H1 (cell line): ENCODE results near the gene TIMM23. TPM values are rescaled to one million over a fixed set of nuclear protein-coding genes. Genes with fewer than 3 reads are reported as not detected.

Experiments used
- CTCF ChIA-PET: fragments of 300-600 bp; sonication (Branson Sonifier 250); formaldehyde crosslinking; loops from one replicate; lab custom pipeline; 2021; ENCODE audit not compliant: partially characterized antibody; lab: Charles Lee
- POLR2A ChIA-PET: fragments of 300-600 bp; sonication (Branson Sonifier 250); formaldehyde crosslinking; loops from one replicate; lab custom pipeline; 2021; ENCODE audit warnings: inconsistent platforms; ENCODE audit not compliant: partially characterized antibody; lab: Charles Lee
- DNase-seq, 2 experiments: peaks; one replicate each; pipeline versions ENCODE4 v3.0.0 to v3.0.0-alpha.2; 2010 to 2022; ENCODE audit warnings: low spot score in 2 of 2, low read depth in 1 of 2, mixed read lengths in 1 of 2
- FAIRE-seq: peaks from 2 replicates; lab custom pipeline; 2011; peaks lifted over from hg19 to GRCh38; lab: Jason Lieb, UNC
- H2AFZ ChIP-seq: 2 replicates; pipeline ENCODE4 v1.8.1; 2012; ENCODE audit warnings: low read length, inconsistent platforms
- H2AK5ac ChIP-seq: 2 replicates; pipeline ENCODE4 v1.6.1; 2013; ENCODE audit warnings: low read depth, low read length
- H2BK120ac ChIP-seq: replicated peaks from 2 replicates; pipeline ENCODE3; 2013; ENCODE audit warnings: low read depth, low read length, inconsistent platforms
- H2BK12ac ChIP-seq: 2 replicates; pipeline ENCODE4 v1.6.1; 2013; ENCODE audit warnings: low read depth, low read length
- H2BK15ac ChIP-seq: 2 replicates; pipeline ENCODE4 v1.6.1; 2013; ENCODE audit warnings: low read length
- H2BK20ac ChIP-seq: 2 replicates; pipeline ENCODE4 v1.6.1; 2013; ENCODE audit warnings: low read length
- H2BK5ac ChIP-seq: 2 replicates; pipeline ENCODE4 v1.6.1; 2013; ENCODE audit warnings: low read depth, low read length
- H3K14ac ChIP-seq: 2 replicates; pipeline ENCODE4 v1.6.1; 2013; ENCODE audit warnings: inconsistent platforms; ENCODE audit not compliant: insufficient read length
- H3K18ac ChIP-seq: 2 replicates; pipeline ENCODE4 v1.6.1; 2013; ENCODE audit warnings: low read length; ENCODE audit errors: extremely low read depth
- H3K23ac ChIP-seq: 2 replicates; pipeline ENCODE4 v1.6.1; 2013; ENCODE audit warnings: inconsistent platforms; ENCODE audit not compliant: insufficient read length
- H3K23me2 ChIP-seq: 2 replicates; pipeline ENCODE4 v1.6.1; 2013; ENCODE audit warnings: low read depth, low read length
- H3K27ac ChIP-seq: 2 replicates; pipeline ENCODE4 v1.6.1; 2011; ENCODE audit warnings: low read depth, low read length, inconsistent platforms
- H3K27me3 ChIP-seq, 4 experiments: replicated peaks in 1 of 4; 1 replicate in 1 of 4; 2 replicates in 3 of 4; pipeline versions ENCODE4 v1.6.1 to v1.8.1; 2011 to 2013; ENCODE audit warnings: low read length in 3 of 4, mild to moderate bottlenecking in 3 of 4, inconsistent platforms in 2 of 4, mixed read lengths in 2 of 4, moderate library complexity in 1 of 4; ENCODE audit not compliant: control insufficient read depth in 3 of 4, insufficient read depth in 3 of 4; ENCODE audit errors: extremely low read depth in 1 of 4
- H3K36me3 ChIP-seq, 4 experiments: 2 replicates each; pipeline versions ENCODE4 v1.6.1 to v1.8.1; 2011 to 2013; ENCODE audit warnings: mild to moderate bottlenecking in 4 of 4, low read length in 3 of 4, moderate library complexity in 2 of 4, control low read depth in 1 of 4, inconsistent platforms in 1 of 4; ENCODE audit not compliant: insufficient read depth in 4 of 4, control insufficient read depth in 2 of 4
- H3K4ac ChIP-seq: replicated peaks from 2 replicates; pipeline ENCODE3; 2013; ENCODE audit warnings: low read length, low read depth, mixed read lengths, inconsistent platforms; ENCODE audit not compliant: insufficient read length
- H3K4me1 ChIP-seq, 4 experiments: replicated peaks in 1 of 4; 1 replicate in 1 of 4; 2 replicates in 3 of 4; pipeline versions ENCODE4 v1.6.1 to v1.8.1; 2011 to 2013; ENCODE audit warnings: low read length in 3 of 4, inconsistent platforms in 2 of 4, mixed read lengths in 1 of 4; ENCODE audit not compliant: insufficient read depth in 4 of 4, control insufficient read depth in 3 of 4
- H3K4me2 ChIP-seq, 2 experiments: 2 replicates each; pipeline versions ENCODE4 v1.6.1 to v1.8.1; 2011 to 2013; ENCODE audit warnings: low read depth in 2 of 2, low read length in 2 of 2, control low read depth in 1 of 2, inconsistent platforms in 1 of 2, mild to moderate bottlenecking in 1 of 2; ENCODE audit not compliant: insufficient read depth in 1 of 2
- H3K4me3 ChIP-seq, 4 experiments: fragments of 200-600, 300-600 bp in 1 of 4; sonication (generic), shearing (Covaris generic), sonication (Bioruptor Twin) in 1 of 4; 2 replicates each; pipeline versions ENCODE4 v1.5.1 to v1.8.1; 2011 to 2016; ENCODE audit warnings: low read length in 4 of 4, low read depth in 3 of 4, control low read depth in 2 of 4, inconsistent platforms in 2 of 4, mild to moderate bottlenecking in 2 of 4, mixed read lengths in 1 of 4, moderate library complexity in 1 of 4; ENCODE audit not compliant: insufficient read depth in 2 of 4; ENCODE audit errors: extremely low read depth in 1 of 4
- H3K56ac ChIP-seq: replicated peaks from 2 replicates; pipeline ENCODE3; 2013; ENCODE audit warnings: low read depth, mild to moderate bottlenecking, mixed read lengths, low read length, inconsistent platforms; ENCODE audit not compliant: insufficient read length
- H3K79me1 ChIP-seq: 2 replicates; pipeline ENCODE4 v1.6.1; 2013; ENCODE audit warnings: low read depth, low read length, control low read depth
- H3K79me2 ChIP-seq, 2 experiments: 2 replicates each; pipeline versions ENCODE4 v1.6.1 to v1.8.1; 2012 to 2013; ENCODE audit warnings: low read length in 2 of 2, mild to moderate bottlenecking in 2 of 2, inconsistent platforms in 1 of 2; ENCODE audit not compliant: insufficient read depth in 2 of 2, control insufficient read depth in 1 of 2
- H3K9ac ChIP-seq, 4 experiments: replicated peaks in 1 of 4; 1 replicate in 1 of 4; 2 replicates in 3 of 4; pipeline versions ENCODE4 v1.6.1 to v1.8.1; 2011 to 2013; ENCODE audit warnings: low read depth in 3 of 4, low read length in 3 of 4, control low read depth in 2 of 4, mild to moderate bottlenecking in 2 of 4, moderate library complexity in 2 of 4, inconsistent platforms in 1 of 4; ENCODE audit errors: extremely low read depth in 1 of 4
- H3K9me3 ChIP-seq, 2 experiments: 2 replicates each; pipeline versions ENCODE4 v1.6.1 to v1.8.1; 2012 to 2013; ENCODE audit warnings: mild to moderate bottlenecking in 2 of 2, moderate library complexity in 2 of 2, control low read depth in 1 of 2, inconsistent platforms in 1 of 2, low read depth in 1 of 2, low read length in 1 of 2, mixed read lengths in 1 of 2; ENCODE audit not compliant: insufficient read depth in 2 of 2
- H4K20me1 ChIP-seq, 2 experiments: replicated peaks in 1 of 2; 2 replicates each; pipeline versions ENCODE3 to v1.8.1; 2011 to 2013; ENCODE audit warnings: inconsistent platforms in 2 of 2, low read length in 2 of 2, mild to moderate bottlenecking in 1 of 2; ENCODE audit not compliant: insufficient read depth in 2 of 2, control insufficient read depth in 1 of 2
- H4K5ac ChIP-seq: 2 replicates; pipeline ENCODE4 v1.6.1; 2013; ENCODE audit warnings: low read length, low read depth, mixed read lengths, inconsistent platforms; ENCODE audit not compliant: insufficient read length
- H4K8ac ChIP-seq: 2 replicates; pipeline ENCODE4 v1.8.0; 2013; ENCODE audit warnings: mild to moderate bottlenecking, moderate library complexity, low read length, inconsistent platforms; ENCODE audit not compliant: insufficient read depth; ENCODE audit errors: extremely low read depth
- H4K91ac ChIP-seq: replicated peaks from 2 replicates; pipeline ENCODE3; 2013; ENCODE audit warnings: low read length, mixed read lengths, inconsistent platforms; ENCODE audit not compliant: insufficient read length
- BCL11A ChIP-seq, 2 experiments: IDR thresholded peaks; one replicate each; pipeline ENCODE4 v1.6.1; 2011; ENCODE audit warnings: low read depth in 2 of 2, low read length in 2 of 2, mild to moderate bottlenecking in 2 of 2
- BRCA1 ChIP-seq: IDR thresholded peaks from 2 replicates; pipeline ENCODE4 v1.6.1; 2012; ENCODE audit warnings: low read depth, low read length, improper control_type of control experiment
- CTBP2 ChIP-seq: IDR thresholded peaks from 2 replicates; pipeline ENCODE4 v1.7.0; 2011; ENCODE audit warnings: borderline replicate concordance, mild to moderate bottlenecking, moderate library complexity, mixed read lengths, low read length; ENCODE audit not compliant: insufficient read depth, insufficient read length
- FOSL1 ChIP-seq: IDR thresholded peaks from 2 replicates; pipeline ENCODE4 v1.6.1; 2011; ENCODE audit warnings: mild to moderate bottlenecking, low read depth, low read length, moderate library complexity; ENCODE audit not compliant: insufficient read depth
- JUND ChIP-seq: IDR thresholded peaks from 2 replicates; pipeline ENCODE4 v1.6.1; 2011; ENCODE audit warnings: mild to moderate bottlenecking, improper control_type of control experiment, low read length
- KDM5A ChIP-seq: fragments of 200-600 bp; IDR thresholded peaks from 2 replicates; pipeline ENCODE4 v1.7.1; 2012; ENCODE audit warnings: mild to moderate bottlenecking, low read length, inconsistent platforms, mixed read lengths
- NANOG ChIP-seq: IDR thresholded peaks from 2 replicates; pipeline ENCODE4 v1.6.1; 2011; ENCODE audit warnings: low read length, low read depth, mild to moderate bottlenecking, inconsistent platforms; ENCODE audit not compliant: insufficient read depth, poor library complexity, severe bottlenecking
- NRF1 ChIP-seq: IDR thresholded peaks from 2 replicates; pipeline ENCODE4 v1.6.1; 2011; ENCODE audit warnings: mild to moderate bottlenecking, low read depth, low read length, improper control_type of control experiment
- SIN3A ChIP-seq, 2 experiments: IDR thresholded peaks in 1 of 2; conservative IDR thresholded peaks in 1 of 2; 2 replicates each; pipeline ENCODE4 v1.6.1; 2011 to 2012; ENCODE audit warnings: low read length in 2 of 2, improper control_type of control experiment in 1 of 2, low read depth in 1 of 2, mild to moderate bottlenecking in 1 of 2
- TAF1 ChIP-seq: IDR thresholded peaks from 2 replicates; pipeline ENCODE4 v1.6.1; 2011; ENCODE audit warnings: mild to moderate bottlenecking, low read depth, low read length
- TBP ChIP-seq: IDR thresholded peaks from 2 replicates; pipeline ENCODE4 v1.6.1; 2011; ENCODE audit warnings: low read depth, low read length, improper control_type of control experiment
- WGBS, 2 experiments: shearing (Covaris generic) in 1 of 2; methylation state at CpG; one replicate each; pipeline versions ENCODE4 v1.1.6 to v1.1.7; 2013 to 2015; ENCODE audit warnings: low lambda C conversion rate in 2 of 2, mixed read lengths in 2 of 2, inconsistent platforms in 1 of 2, low coverage in 1 of 2, missing lambda C conversion rate in 1 of 2; ENCODE audit not compliant: insufficient replicate concordance in 2 of 2, insufficient coverage in 1 of 2, insufficient read length in 1 of 2; ENCODE audit errors: extremely low coverage in 1 of 2, missing lambda C conversion rate in 1 of 2; 5-methylcytosine and 5-hydroxymethylcytosine counted together
- polyA plus RNA-seq, 7 experiments: library from polyadenylated mRNA; depleted of rRNA in 3 of 7; stranded (reverse) in 5 of 7; unstranded in 2 of 7; fragments of >200 nt in 5 of 7; fragments of 200-250 nt in 2 of 7; gene quantifications; 1 replicate in 5 of 7; 2 replicates in 1 of 7; 4 replicates in 1 of 7; pipeline versions ENCODE4 v1.2.1 to v1.2.3, GENCODE V29; 2011 to 2013; ENCODE audit warnings: missing spikeins in 2 of 7, mixed read lengths in 2 of 7
- total RNA-seq: library from RNA; stranded (reverse); fragmentation: NEBNext Ultra II Directional; extraction: Animal tissue kit (Norgen Biotek cat#: 25700); gene quantifications from 2 replicates; pipeline ENCODE4 v1.2.1, GENCODE V29; 2021

The TIMM23 gene
- total and polyA plus RNA-seq, 2 of the 8 experiments (the other 6 are each of a cell fraction or from before 2014, with no cell fraction given) = 101 to 130 TPM

DNA sequence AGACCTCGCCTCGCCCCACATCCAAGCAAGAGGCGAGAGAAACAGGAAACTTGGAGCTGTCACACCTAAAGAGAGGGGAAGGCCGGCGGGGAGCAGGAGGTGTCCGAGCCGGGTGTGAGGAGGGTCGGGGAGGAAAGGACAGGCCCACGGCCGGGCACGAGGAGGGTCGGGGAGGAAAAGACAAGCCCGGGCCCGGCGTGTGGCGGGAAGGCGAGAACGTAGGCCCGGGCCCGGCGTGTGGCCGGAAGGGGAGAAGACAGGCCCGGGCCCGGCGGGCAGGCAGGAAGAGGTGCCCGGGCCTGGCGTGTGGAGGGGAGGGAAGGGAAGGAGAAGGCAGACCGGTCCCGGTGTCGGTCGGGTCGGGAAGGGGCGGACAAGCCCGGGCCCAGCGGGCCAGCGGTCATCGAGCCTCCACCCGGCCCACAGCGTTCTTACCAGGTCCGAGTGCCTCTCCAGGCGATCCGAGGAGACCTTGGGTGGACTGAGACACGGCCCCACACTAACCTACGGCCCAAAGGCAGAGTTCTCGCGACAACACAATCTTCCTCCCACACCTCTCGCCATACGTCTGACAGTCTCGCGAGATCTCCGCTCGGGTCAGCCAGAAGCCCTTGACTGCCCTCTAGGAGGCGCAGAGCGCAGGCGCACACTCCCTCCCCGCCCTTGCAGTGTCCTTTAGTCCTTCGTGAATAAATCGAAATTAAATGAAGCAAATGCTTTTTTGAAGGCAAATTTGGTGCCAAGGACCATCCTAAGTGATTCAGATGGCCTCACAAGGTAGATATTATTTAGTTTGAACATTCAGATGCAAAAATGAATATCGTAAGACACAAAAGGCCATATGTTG is 58.0 kb downstream of the TIMM23 start, which contains the start of gene NCOA4:
Gene NCOA4, minus strand, starts transcription at position 533 of the 847 bp plus-strand sequence. CDS start 13,943 bp downstream, outside the sequence.
- CTCF ChIA-PET = interaction anchor here (0.6 to 1.9 kb wide), 8 partner anchors 8 to 243 kb away, joined by 3 to 8 read pairs (median 3); no protein-coding TSS in a partner anchor
- no peak within 1 kb of the TSS for H2BK20ac ChIP-seq
- no peak within 1 kb of the TSS for H2BK5ac ChIP-seq
- peak; percentile 93 to 94 for DNase-seq
- peak within 1 kb of the TSS; percentile 68 to 87 (median 79) for H3K9ac ChIP-seq
- POLR2A ChIA-PET = no interaction called here
- peak within 1 kb of the TSS; percentile 7; the same call in 1 of the 2 replicates for H2BK12ac ChIP-seq
- peaks cover 2% of the 10 kb centered on the region; the same call in 1 of the 2 replicates for H3K79me1 ChIP-seq
- H3K23ac ChIP-seq = no peak within 1 kb of the TSS
- H2AFZ ChIP-seq = peak within 1 kb of the TSS; percentile 97
- H3K18ac ChIP-seq = no peak within 1 kb of the TSS
- H3K9me3 ChIP-seq = no peaks in the 10 kb centered on the region
- H3K36me3 ChIP-seq = no peaks in the 10 kb centered on the region
- H2AK5ac ChIP-seq = peak within 1 kb of the TSS; percentile 46; the same call in 1 of the 2 replicates
- H3K56ac ChIP-seq = no peak within 1 kb of the TSS
- peaks cover 4% of the 10 kb centered on the region; the same call in 1 of the 2 replicates for H3K23me2 ChIP-seq
- peak within 1 kb of the TSS; percentile 22 for H4K8ac ChIP-seq
- H3K4me1 ChIP-seq = peaks cover 0 to 12% (median 3%) of the 10 kb centered on the region in 4 experiments; a peak in 5 of 7 replicates
- FAIRE-seq = no peak
- peak within 1 kb of the TSS; percentile 80 to 95 (median 86) for H3K4me3 ChIP-seq
- H2BK120ac ChIP-seq = no peak within 1 kb of the TSS
- H4K5ac ChIP-seq = peak within 1 kb of the TSS; percentile 60
- peak within 1 kb of the TSS; percentile 73 to 80 for H3K4me2 ChIP-seq
- peaks cover 0 to 37% of the 10 kb centered on the region in 2 experiments; a peak in 2 of 4 replicates for H3K79me2 ChIP-seq
- no peak within 1 kb of the TSS for H3K14ac ChIP-seq
- 3% methylated on average over 42 of the region's 59 CpGs; no CpG with 5 or more reads in 1 of the 2 experiments for WGBS, 2 experiments
- no peaks in the 10 kb centered on the region for H3K27me3 ChIP-seq
- H3K27ac ChIP-seq = 0 out of 2 replicates have a peak within 1 kb of the TSS, but pooled peaks have one; percentile 44
- H3K4ac ChIP-seq = no peak within 1 kb of the TSS
- H4K91ac ChIP-seq = no peak within 1 kb of the TSS
- 0 out of 2 replicates have a peak within 1 kb of the TSS, but pooled peaks have one; percentile 46 for H2BK15ac ChIP-seq
- H4K20me1 ChIP-seq = peaks cover 1 to 13% of the 10 kb centered on the region in 2 experiments
- TF ChIP-seq SIN3A (conservative IDR thresholded peaks at IDR 0.05 in 1 of 2, IDR thresholded peaks at IDR 0.05 in 1 of 2; ENCODE audit: low read depth in 1 of 2, low read length in 2 of 2) (peak; percentile 85 to 96), TAF1 (peak; percentile 75), BRCA1 (peak; percentile 98), BCL11A (IDR thresholded peaks at IDR 0.05; ENCODE audit: low read depth in 2 of 2, low read length in 2 of 2) (no peak), TBP (peak; percentile 77), NRF1 (peak; percentile 37; the same call in 1 of the 2 replicates), JUND (no peak), CTBP2 (no peak), NANOG (no peak), KDM5A (no peak), FOSL1 (no peak)
